C4-2B (cell line): Measurements from ENCODE around the gene CSKMT.
"Not testable (repeated sequence)": the region's sequence is repeated elsewhere in the genome, so short reads cannot be mapped to it uniquely, and the experiment has no call there.

Experiments used
- CTCF ChIP-seq: fragments of 450-650 bp; conservative IDR thresholded peaks from 2 replicates; pipeline ENCODE4 v1.5.1; 2017; ENCODE audit warnings: mild to moderate bottlenecking
- ZFX ChIP-seq: fragments of 450-650 bp; IDR thresholded peaks from 2 replicates; pipeline ENCODE4 v1.6.1; 2017

- TF ChIP-seq CTCF, ZFX: not testable (repeated sequence)
These were observed 10.3 kb downstream of the CSKMT start for GRCh38 chr11:62675415-62675814.
